Thyroid gland (tissue), 4 donors: ENCODE measurements around the gene BIRC7.

Experiments
- POLR2A ChIP-seq, 2 donors: fragments of 450-650 bp; IDR thresholded peaks; one replicate each; pipeline ENCODE4 v1.6.1; 2017; ENCODE audit warnings: antibody characterized with exemption in 2 of 2, mild to moderate bottlenecking in 2 of 2, moderate library complexity in 1 of 2
- TF ChIP-seq, protein P1 (sequence below), 6 experiments: fragments of 200-600 bp in 3 of 6; fragments of 450-650 bp in 3 of 6; sonication (generic) in 3 of 6; IDR thresholded peaks; one replicate each; pipeline ENCODE4 v1.5.1; 2016 to 2019; ENCODE audit warnings: antibody characterized with exemption in 6 of 6, mild to moderate bottlenecking in 2 of 6, inconsistent platforms in 1 of 6, moderate library complexity in 1 of 6

DNA sequence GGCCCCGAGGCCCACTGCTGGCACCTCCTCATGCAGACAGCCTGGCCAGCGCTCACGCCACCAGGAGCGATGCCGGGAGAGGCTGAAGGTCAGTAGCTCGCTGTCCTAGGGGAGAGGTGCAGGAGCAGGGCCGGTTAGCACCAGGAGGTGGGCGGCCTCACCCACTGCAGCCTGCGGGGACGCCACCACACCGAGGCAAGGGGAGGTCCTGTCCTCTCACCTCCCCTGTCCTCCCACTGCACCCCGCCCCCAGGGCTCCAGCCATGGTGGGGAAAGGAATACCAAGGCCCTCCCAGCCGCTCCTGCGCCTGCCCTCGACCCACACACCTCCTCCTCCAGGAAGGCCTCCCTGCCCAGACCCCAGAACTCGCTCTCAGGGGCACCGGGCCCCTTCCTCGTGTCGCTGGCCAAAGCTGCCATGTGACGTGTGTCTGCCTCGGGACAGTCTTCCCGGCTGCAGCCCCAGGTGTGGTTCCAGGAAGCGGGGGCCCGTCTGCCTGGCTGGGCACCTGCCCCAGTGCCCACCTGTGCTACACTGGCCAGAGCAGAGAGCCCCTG lies 12.0 kb downstream of the BIRC7 start:
- TF ChIP-seq, protein P1, sequence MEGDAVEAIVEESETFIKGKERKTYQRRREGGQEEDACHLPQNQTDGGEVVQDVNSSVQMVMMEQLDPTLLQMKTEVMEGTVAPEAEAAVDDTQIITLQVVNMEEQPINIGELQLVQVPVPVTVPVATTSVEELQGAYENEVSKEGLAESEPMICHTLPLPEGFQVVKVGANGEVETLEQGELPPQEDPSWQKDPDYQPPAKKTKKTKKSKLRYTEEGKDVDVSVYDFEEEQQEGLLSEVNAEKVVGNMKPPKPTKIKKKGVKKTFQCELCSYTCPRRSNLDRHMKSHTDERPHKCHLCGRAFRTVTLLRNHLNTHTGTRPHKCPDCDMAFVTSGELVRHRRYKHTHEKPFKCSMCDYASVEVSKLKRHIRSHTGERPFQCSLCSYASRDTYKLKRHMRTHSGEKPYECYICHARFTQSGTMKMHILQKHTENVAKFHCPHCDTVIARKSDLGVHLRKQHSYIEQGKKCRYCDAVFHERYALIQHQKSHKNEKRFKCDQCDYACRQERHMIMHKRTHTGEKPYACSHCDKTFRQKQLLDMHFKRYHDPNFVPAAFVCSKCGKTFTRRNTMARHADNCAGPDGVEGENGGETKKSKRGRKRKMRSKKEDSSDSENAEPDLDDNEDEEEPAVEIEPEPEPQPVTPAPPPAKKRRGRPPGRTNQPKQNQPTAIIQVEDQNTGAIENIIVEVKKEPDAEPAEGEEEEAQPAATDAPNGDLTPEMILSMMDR (IDR thresholded peaks at IDR 0.05): no peak
- TF ChIP-seq POLR2A (IDR thresholded peaks at IDR 0.05): no peak
